Sigmoid colon (tissue), 7 donors: ENCODE results near the gene ARHGEF28. TPM values are rescaled to one million over a fixed set of nuclear protein-coding genes. Genes with fewer than 3 reads are reported as not detected.

Experiments
- DNase-seq: peaks from one replicate; pipeline ENCODE4 v3.0.0-alpha.2; 2019
- H3K27ac ChIP-seq, 4 donors: fragments of 200-600 bp; sonication (generic); one replicate each; pipeline ENCODE4 v1.5.1; 2016 to 2019; ENCODE audit warnings: mild to moderate bottlenecking in 1 of 4
- H3K27me3 ChIP-seq, 3 donors: fragments of 200-600 bp; sonication (generic); one replicate each; pipeline ENCODE4 v1.5.1; 2019; ENCODE audit warnings: mild to moderate bottlenecking in 1 of 3
- H3K36me3 ChIP-seq, 4 donors: fragments of 200-600 bp; sonication (generic); one replicate each; pipeline ENCODE4 v1.5.1; 2016 to 2019
- H3K4me1 ChIP-seq, 4 donors: fragments of 200-600 bp; sonication (generic); one replicate each; pipeline ENCODE4 v1.5.1; 2017 to 2019
- H3K4me3 ChIP-seq, 4 donors: fragments of 200-600 bp; sonication (generic); one replicate each; pipeline ENCODE4 v1.5.1; 2017 to 2019; ENCODE audit warnings: mild to moderate bottlenecking in 2 of 4, moderate library complexity in 1 of 4
- H3K9me3 ChIP-seq, 4 donors: fragments of 200-600 bp in 3 of 4; sonication (generic) in 3 of 4; one replicate each; pipeline versions ENCODE4 v1.5.1 to v1.6.1; 2013 to 2019
- EP300 ChIP-seq, 4 donors: sonication (generic); formaldehyde crosslinking; IDR thresholded peaks; one replicate each; pipeline ENCODE4 v1.6.1; 2017; ENCODE audit warnings: antibody characterized with exemption in 4 of 4
- POLR2A ChIP-seq, 2 donors: fragments of 450-650 bp; IDR thresholded peaks; one replicate each; pipeline ENCODE4 v1.6.1; 2016; ENCODE audit warnings: antibody characterized with exemption in 2 of 2, mild to moderate bottlenecking in 2 of 2, moderate library complexity in 2 of 2
- POLR2AphosphoS5 ChIP-seq, 4 donors: sonication (generic); formaldehyde crosslinking; IDR thresholded peaks; one replicate each; pipeline ENCODE4 v1.6.1; 2017; ENCODE audit warnings: antibody characterized with exemption in 4 of 4
- WGBS, 2 donors: extraction: QIAGEN DNeasy Blood & Tissue Kit; methylation state at CpG; one replicate each; pipeline ENCODE4 v1.1.7; 2013; 5-methylcytosine and 5-hydroxymethylcytosine counted together
- intact Hi-C: fragments of 100-400 bp; cut with DNase I; formaldehyde crosslinking; loops from one replicate; pipeline ENCODE4 v1.15.1; 2023
- polyA plus RNA-seq, 3 donors: library from polyadenylated mRNA; stranded (reverse); fragments of 200-250 nt; gene quantifications; one replicate each; pipeline ENCODE4 v1.2.3, GENCODE V29; 2013
- total RNA-seq, 4 donors: library from RNA; depleted of rRNA; stranded (reverse); fragments of >200 nt; gene quantifications; one replicate each; pipeline ENCODE4 v1.1.0, GENCODE V29; 2016
- TF ChIP-seq, protein P1 (sequence below), 4 experiments: fragments of 450-650 bp in 3 of 4; fragments of 200-600 bp in 1 of 4; IDR thresholded peaks; one replicate each; pipeline ENCODE4 v1.5.1; 2016 to 2019; ENCODE audit warnings: antibody characterized with exemption in 4 of 4, mild to moderate bottlenecking in 3 of 4, moderate library complexity in 2 of 4
- donor health status: healthy with polysubstance abuse.
- donor health status: Bipolar disorder and iron deficiency.
- donor health status: healthy.

ARHGEF28 gene
- total and polyA plus RNA-seq, 7 donors = 3.0 to 6.9 (median 3.7) TPM

DNA sequence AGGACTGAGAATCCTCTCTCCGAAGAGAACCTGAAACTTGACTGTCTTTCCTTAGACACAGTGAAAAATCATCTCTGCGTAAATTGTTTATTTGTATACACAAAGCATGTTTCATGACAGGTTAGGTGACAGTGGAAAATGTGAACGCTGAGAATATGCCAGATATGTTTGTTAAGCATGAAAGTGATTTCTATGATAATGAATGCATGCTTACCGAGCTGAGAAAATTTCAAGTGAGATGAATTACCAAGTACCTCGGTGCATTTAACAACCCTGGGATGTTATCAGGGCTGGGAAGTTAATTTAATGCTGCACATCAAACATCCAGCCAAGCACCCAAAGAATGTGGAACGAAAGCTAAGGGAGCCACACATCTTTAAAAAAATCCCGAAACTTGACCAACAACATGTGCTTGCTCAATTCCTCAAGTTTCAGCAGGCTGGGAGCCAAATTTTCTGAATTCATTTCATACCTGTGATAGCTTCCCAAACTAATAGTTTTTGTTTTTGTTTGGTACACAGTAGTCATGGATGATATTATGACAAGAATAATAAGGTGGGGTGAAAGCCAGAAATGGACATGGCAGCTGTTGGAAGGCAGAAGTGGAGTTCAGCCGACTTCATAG, 336.9 kb downstream of the ARHGEF28 start:
- whole genome bisulfite sequencing, 2 donors = 89 to 93% methylated on average over 8 of the region's 8 CpGs
- Histone ChIP-seq H3K4me3 (no peak overlapping the region), H3K9me3 (no peaks in the 10 kb centered on the region), H3K36me3 (no peaks in the 10 kb centered on the region), H3K27me3 (no peaks in the 10 kb centered on the region), H3K4me1 (peaks cover 0 to 7% (median 3%) of the 10 kb centered on the region in 4 donors), H3K27ac (no peak overlapping the region)
- DNase-seq = no peak
- intact Hi-C loops = no loop called here
- TF ChIP-seq POLR2AphosphoS5 (IDR thresholded peaks at IDR 0.05) = no peak
- TF ChIP-seq, protein P1, sequence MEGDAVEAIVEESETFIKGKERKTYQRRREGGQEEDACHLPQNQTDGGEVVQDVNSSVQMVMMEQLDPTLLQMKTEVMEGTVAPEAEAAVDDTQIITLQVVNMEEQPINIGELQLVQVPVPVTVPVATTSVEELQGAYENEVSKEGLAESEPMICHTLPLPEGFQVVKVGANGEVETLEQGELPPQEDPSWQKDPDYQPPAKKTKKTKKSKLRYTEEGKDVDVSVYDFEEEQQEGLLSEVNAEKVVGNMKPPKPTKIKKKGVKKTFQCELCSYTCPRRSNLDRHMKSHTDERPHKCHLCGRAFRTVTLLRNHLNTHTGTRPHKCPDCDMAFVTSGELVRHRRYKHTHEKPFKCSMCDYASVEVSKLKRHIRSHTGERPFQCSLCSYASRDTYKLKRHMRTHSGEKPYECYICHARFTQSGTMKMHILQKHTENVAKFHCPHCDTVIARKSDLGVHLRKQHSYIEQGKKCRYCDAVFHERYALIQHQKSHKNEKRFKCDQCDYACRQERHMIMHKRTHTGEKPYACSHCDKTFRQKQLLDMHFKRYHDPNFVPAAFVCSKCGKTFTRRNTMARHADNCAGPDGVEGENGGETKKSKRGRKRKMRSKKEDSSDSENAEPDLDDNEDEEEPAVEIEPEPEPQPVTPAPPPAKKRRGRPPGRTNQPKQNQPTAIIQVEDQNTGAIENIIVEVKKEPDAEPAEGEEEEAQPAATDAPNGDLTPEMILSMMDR (IDR thresholded peaks at IDR 0.05) = no peak
- no peak for TF ChIP-seq POLR2A (IDR thresholded peaks at IDR 0.05)
- TF ChIP-seq EP300 (IDR thresholded peaks at IDR 0.05) = no peak

- 85 to 88% methylated on average over 3 of the region's 3 CpGs for WGBS, 2 donors
- Histone ChIP-seq H3K4me1 (peaks cover 0 to 7% (median 3%) of the 10 kb centered on the region in 4 donors), H3K4me3 (no peak overlapping the region), H3K36me3 (no peaks in the 10 kb centered on the region), H3K27ac (no peak overlapping the region), H3K27me3 (no peaks in the 10 kb centered on the region), H3K9me3 (no peaks in the 10 kb centered on the region)
- no peak for DNase-seq
- TF ChIP-seq POLR2A (IDR thresholded peaks at IDR 0.05) (no peak), EP300 (IDR thresholded peaks at IDR 0.05) (no peak), POLR2AphosphoS5 (IDR thresholded peaks at IDR 0.05) (no peak)
- TF ChIP-seq, protein P1 (IDR thresholded peaks at IDR 0.05) = no peak
- intact Hi-C loops = no loop called here
Measured at GRCh38 chr5:73964352-73964865, 338.4 kb downstream of the ARHGEF28 start.

- Histone ChIP-seq H3K27me3 (no peaks in the 10 kb centered on the region), H3K36me3 (no peaks in the 10 kb centered on the region), H3K4me3 (no peak overlapping the region), H3K27ac (no peak overlapping the region), H3K9me3 (no peaks in the 10 kb centered on the region), H3K4me1 (peaks cover 0 to 7% (median 3%) of the 10 kb centered on the region in 4 donors)
- 96 to 97% methylated on average over 3 of the region's 3 CpGs for WGBS, 2 donors
- intact Hi-C loops = no loop called here
- TF ChIP-seq EP300 (IDR thresholded peaks at IDR 0.05) (no peak), POLR2A (IDR thresholded peaks at IDR 0.05) (no peak), POLR2AphosphoS5 (IDR thresholded peaks at IDR 0.05) (no peak)
- TF ChIP-seq, protein P1 (IDR thresholded peaks at IDR 0.05) = no peak
- no peak for DNase-seq
Measured at GRCh38 chr5:73966451-73966850, 340.5 kb downstream of the ARHGEF28 start.

- Histone ChIP-seq H3K36me3 (no peaks in the 10 kb centered on the region), H3K9me3 (no peaks in the 10 kb centered on the region), H3K27me3 (no peaks in the 10 kb centered on the region), H3K4me3 (no peak overlapping the region), H3K4me1 (peaks cover 0 to 7% (median 3%) of the 10 kb centered on the region in 4 donors), H3K27ac (no peak overlapping the region)
- no peak for TF ChIP-seq POLR2AphosphoS5 (IDR thresholded peaks at IDR 0.05)
- no peak for TF ChIP-seq EP300 (IDR thresholded peaks at IDR 0.05)
- TF ChIP-seq POLR2A (IDR thresholded peaks at IDR 0.05) = no peak
- TF ChIP-seq, protein P1 (IDR thresholded peaks at IDR 0.05) = no peak
- intact Hi-C loops = no loop called here
- no peak for DNase-seq
- WGBS, 2 donors = 80 to 86% methylated on average over 3 of the region's 3 CpGs
Measured at GRCh38 chr5:73967347-73967746, 341.4 kb downstream of the ARHGEF28 start.
